Measurements from ENCODE around the gene FBXO2. TPM values are rescaled to one million over a fixed set of nuclear protein-coding genes. Genes with fewer than 3 reads are reported as not detected.

Gene FBXO2
- total RNA-seq, 1 donor from 2014 or later, result 0.59 TPM

- intact Hi-C loops (cut with micrococcal nuclease), result loop anchor here (5.0 kb wide), 1 partner anchor 35 kb away; no protein-coding TSS in a partner anchor
Observed at GRCh38 chr1:11682799-11683198, 28.6 kb upstream of the FBXO2 start.

GRCh38 chr1:11682287-11682771, 28.1 kb upstream of the FBXO2 start:
- intact Hi-C loops (cut with micrococcal nuclease), result loop anchor here (5.0 kb wide), 1 partner anchor 35 kb away; no protein-coding TSS in a partner anchor

- intact Hi-C loops (cut with micrococcal nuclease), result loop anchor here (1.0 to 5.0 kb wide), 5 partner anchors 17 to 122 kb away; partner anchors contain the start of genes AGTRAP, FBXO2, FBXO44 and FBXO6
Observed at GRCh38 chr1:11681071-11681771, 27.0 kb upstream of the FBXO2 start, which contains the start of gene MAD2L2. Gene MAD2L2, minus strand, starts transcription at chr1:11681148. Its CDS starts 547 bp downstream, at chr1:11680601.

GRCh38 chr1:11680270-11681070, 26.2 kb upstream of the FBXO2 start:
- intact Hi-C loops (cut with micrococcal nuclease), result loop anchor here (1.0 to 5.0 kb wide), 5 partner anchors 16 to 123 kb away; partner anchors contain the start of genes AGTRAP, FBXO2, FBXO44 and FBXO6

GRCh38 chr1:11678442-11678841, 24.2 kb upstream of the FBXO2 start:
- intact Hi-C loops (cut with micrococcal nuclease), result no loop called here

- intact Hi-C loops (cut with micrococcal nuclease), result no loop called here
Observed at GRCh38 chr1:11676386-11677103, 22.3 kb upstream of the FBXO2 start.

- intact Hi-C loops (cut with micrococcal nuclease), result no loop called here
Observed at GRCh38 chr1:11675325-11675724, 21.1 kb upstream of the FBXO2 start.

- intact Hi-C loops (cut with micrococcal nuclease), result no loop called here
Observed at GRCh38 chr1:11674488-11674887, 20.3 kb upstream of the FBXO2 start.

GRCh38 chr1:11673089-11673769, 19.0 kb upstream of the FBXO2 start:
- intact Hi-C loops (cut with micrococcal nuclease), result no loop called here

- intact Hi-C loops (cut with micrococcal nuclease), result no loop called here
Observed at GRCh38 chr1:11671544-11672286, 17.5 kb upstream of the FBXO2 start.

GRCh38 chr1:11671205-11671543, 16.9 kb upstream of the FBXO2 start:
- intact Hi-C loops (cut with micrococcal nuclease), result no loop called here

GRCh38 chr1:11670747-11671146, 16.5 kb upstream of the FBXO2 start:
- intact Hi-C loops (cut with micrococcal nuclease), result no loop called here

- intact Hi-C loops (cut with micrococcal nuclease), result no loop called here
Observed at GRCh38 chr1:11668516-11668915, 14.3 kb upstream of the FBXO2 start.

GRCh38 chr1:11664336-11665065, 10.3 kb upstream of the FBXO2 start:
- intact Hi-C loops (cut with micrococcal nuclease), result loop anchor here (1.0 kb wide), 3 partner anchors 14 to 55 kb away; partner anchors contain the start of gene MAD2L2

- intact Hi-C loops (cut with micrococcal nuclease), result no loop called here
Observed at GRCh38 chr1:11661103-11661502, 6.9 kb upstream of the FBXO2 start.

GRCh38 chr1:11659748-11660147, 5.5 kb upstream of the FBXO2 start:
- intact Hi-C loops (cut with micrococcal nuclease), result no loop called here

GRCh38 chr1:11658542-11658941, 4.3 kb upstream of the FBXO2 start:
- intact Hi-C loops (cut with micrococcal nuclease), result no loop called here

- intact Hi-C loops (cut with micrococcal nuclease), result no loop called here
Observed at GRCh38 chr1:11657654-11658053, 3.4 kb upstream of the FBXO2 start.

Data from T-helper 2 cell treated with Interferon-gamma antibody and Interleukin-4, amounts not matched to agents 100 ng/mL and 5 ng/mL, for 36 hours (primary cell).